K562 (cell line): ENCODE data around the gene KCNJ4. TPM values are rescaled to one million over a fixed set of nuclear protein-coding genes. Genes with fewer than 3 reads are reported as not detected.

ENCODE experiments used
- ATAC-seq: fragments of 200-7000 bp; cut with Tn5 transposase; 3 replicates; pipeline ENCODE4 v1.9.1; 2020; ENCODE audit warnings: moderate library complexity
- BruUV-seq: library from RNA; stranded (reverse); fragments of 400-500 nt; replicated peaks from 2 replicates; lab custom pipeline; 2021; lab: Mats Ljungman, UMichigan
- CTCF ChIA-PET: fragments of 300-600 bp; formaldehyde crosslinking; extraction: SDS; loops from one replicate; lab custom pipeline; 2021; ENCODE audit warnings: low intra/inter-chr PET ratio; lab: Yijun Ruan, JAX
- POLR2A ChIA-PET: fragments of 300-600, 350-650 bp; sonication (Branson Sonifier 250); formaldehyde crosslinking; extraction: SDS; loops from one replicate; lab custom pipeline; 2021; ENCODE audit warnings: antibody characterized with exemption, inconsistent platforms; lab: Yijun Ruan, JAX
- DNase-seq, 4 experiments: peaks; one replicate each; pipeline versions ENCODE4 v3.0.0 to v3.0.0-alpha.2; 2011 to 2018; ENCODE audit warnings: low spot score in 3 of 4, mixed read lengths in 3 of 4; ENCODE audit errors: extremely low read depth in 1 of 4
- FAIRE-seq: peaks from 2 replicates; lab custom pipeline; 2011; peaks lifted over from hg19 to GRCh38; lab: Jason Lieb, UNC
- H2AFZ ChIP-seq: 2 replicates; pipeline ENCODE4 v1.6.0; 2011; ENCODE audit warnings: low read depth, low read length, control low read depth, inconsistent platforms
- H3K27ac ChIP-seq: fragments of 200-600 bp; 3 replicates; pipeline ENCODE4 v1.8.0; 2011; ENCODE audit warnings: low read depth, mild to moderate bottlenecking, control low read depth, inconsistent platforms, low read length, moderate library complexity, mixed read lengths; ENCODE audit errors: extremely low read depth
- H3K27me3 ChIP-seq, 2 experiments: fragments of 300-600 bp in 1 of 2; 2 replicates in 1 of 2; 3 replicates in 1 of 2; pipeline versions ENCODE4 v1.6.0 to v1.8.0; 2011; ENCODE audit warnings: inconsistent platforms in 2 of 2, low read length in 2 of 2, mild to moderate bottlenecking in 1 of 2, mixed read lengths in 1 of 2, moderate library complexity in 1 of 2; ENCODE audit not compliant: control insufficient read depth in 2 of 2, insufficient read depth in 2 of 2
- H3K36me3 ChIP-seq: fragments of 300-600 bp; 3 replicates; pipeline ENCODE4 v1.8.0; 2011; ENCODE audit warnings: mild to moderate bottlenecking, low read length, inconsistent platforms; ENCODE audit not compliant: control insufficient read depth, insufficient read depth
- H3K4me1 ChIP-seq, 2 experiments: fragments of 200-600 bp in 1 of 2; replicated peaks in 1 of 2; 2 replicates in 1 of 2; 3 replicates in 1 of 2; pipeline versions ENCODE4 v1.5.1 to v1.8.0; 2011; ENCODE audit warnings: inconsistent platforms in 2 of 2, low read length in 2 of 2, mild to moderate bottlenecking in 1 of 2, mixed read lengths in 1 of 2, moderate library complexity in 1 of 2; ENCODE audit not compliant: control insufficient read depth in 2 of 2, insufficient read depth in 2 of 2
- H3K4me2 ChIP-seq: 2 replicates; pipeline ENCODE4 v1.6.1; 2011; ENCODE audit warnings: low read length, control low read depth, inconsistent platforms, mixed read lengths; ENCODE audit not compliant: insufficient read depth
- H3K4me3 ChIP-seq: fragments of 200-600 bp; sonication (generic), shearing (Covaris generic); 2 replicates; pipeline ENCODE4 v1.5.1; 2016; ENCODE audit warnings: control low read depth, inconsistent platforms
- H3K79me2 ChIP-seq: fragments of 200-600 bp; 3 replicates; pipeline ENCODE4 v1.8.0; 2011; ENCODE audit warnings: low read length, inconsistent platforms; ENCODE audit not compliant: control insufficient read depth, insufficient read depth
- H3K9ac ChIP-seq, 2 experiments: 2 replicates each; pipeline versions ENCODE4 v1.6.0 to v1.6.1; 2011; ENCODE audit warnings: low read depth in 2 of 2, low read length in 2 of 2, control low read depth in 1 of 2, inconsistent platforms in 1 of 2, mild to moderate bottlenecking in 1 of 2, mixed read lengths in 1 of 2; ENCODE audit not compliant: insufficient read depth in 1 of 2
- H3K9me1 ChIP-seq: one replicate; pipeline ENCODE4 v1.6.0; 2011; ENCODE audit warnings: inconsistent platforms, mild to moderate bottlenecking, low read length, moderate library complexity; ENCODE audit not compliant: control insufficient read depth, insufficient read depth
- H3K9me3 ChIP-seq: replicated peaks from 2 replicates; pipeline ENCODE4 v1.5.1; 2011; ENCODE audit warnings: low read depth, low read length, inconsistent platforms; ENCODE audit not compliant: control insufficient read depth, insufficient read depth
- H4K20me1 ChIP-seq: replicated peaks from 2 replicates; pipeline ENCODE4 v1.6.1; 2011; ENCODE audit warnings: low read length, inconsistent platforms, mixed read lengths; ENCODE audit not compliant: control insufficient read depth, insufficient read depth
- BCOR ChIP-seq: fragments of 450-650 bp; IDR thresholded peaks from 2 replicates; pipeline ENCODE4 v1.6.1; 2016
- BMI1 ChIP-seq: fragments of 150-350 bp; IDR thresholded peaks from 2 replicates; pipeline ENCODE4 v1.6.1; 2014; ENCODE audit warnings: low read length
- CBFA2T3 ChIP-seq: fragments of 450-650 bp; IDR thresholded peaks from 2 replicates; pipeline ENCODE4 v1.6.1; 2017
- CBX8 ChIP-seq: fragments of 200-600 bp; sonication (generic); IDR thresholded peaks from 2 replicates; pipeline ENCODE4 v1.6.1; 2012; ENCODE audit warnings: borderline replicate concordance, mixed run types, low read depth, mild to moderate bottlenecking, moderate library complexity, mixed read lengths, low read length, control low read depth, inconsistent platforms; ENCODE audit not compliant: poor library complexity, severe bottlenecking; ENCODE audit errors: extremely low read depth
- CREM ChIP-seq: IDR thresholded peaks from 2 replicates; pipeline ENCODE4 v1.6.1; 2014; ENCODE audit warnings: antibody characterized with exemption, low read depth
- E2F1 ChIP-seq: sonication (generic); formaldehyde crosslinking; IDR thresholded peaks from 2 replicates; pipeline ENCODE4 v1.8.1; 2023; ENCODE audit warnings: mild to moderate bottlenecking, missing genetic modification reagents, moderate library complexity
- PHF8 ChIP-seq: fragments of 200-600 bp; sonication (generic); IDR thresholded peaks from 2 replicates; pipeline ENCODE4 v1.6.1; 2012; ENCODE audit warnings: mixed run types, mild to moderate bottlenecking, inconsistent platforms, low read length, moderate library complexity, borderline replicate concordance
- PKNOX1 ChIP-seq: fragments of 450-650 bp; IDR thresholded peaks from 2 replicates; pipeline ENCODE4 v1.6.1; 2016
- RB1 ChIP-seq: fragments of 450-650 bp; IDR thresholded peaks from 2 replicates; pipeline ENCODE4 v1.6.1; 2017; ENCODE audit warnings: low read depth, mild to moderate bottlenecking
- VEZF1 ChIP-seq: fragments of 200-800 bp; sonication (Bioruptor generic); IDR thresholded peaks from 2 replicates; pipeline ENCODE4 v1.6.1; 2017; ENCODE audit warnings: missing genetic modification characterization, missing compliant biosample characterization
- ZNF121 ChIP-seq: sonication (generic); formaldehyde crosslinking; conservative IDR thresholded peaks from 2 replicates; pipeline ENCODE4 v1.8.0; 2022; ENCODE audit warnings: missing genetic modification reagents
- ZNF586 ChIP-seq: fragments of 450-650 bp; formaldehyde crosslinking; conservative IDR thresholded peaks from 2 replicates; pipeline ENCODE4 v1.4.0; 2020; ENCODE audit warnings: mild to moderate bottlenecking, moderate library complexity
- ZNF696 ChIP-seq: fragments of 250-450 bp; sonication (Bioruptor Pico); conservative IDR thresholded peaks from 2 replicates; pipeline ENCODE4 v1.4.0; 2020; ENCODE audit warnings: mild to moderate bottlenecking, moderate library complexity
- WGBS: fragments of 100-300 bp; shearing (Covaris generic); methylation state at CpG from one replicate; pipeline ENCODE4 v1.1.6; 2016; ENCODE audit warnings: low coverage, mixed read lengths; ENCODE audit not compliant: insufficient coverage; ENCODE audit errors: missing lambda C conversion rate; 5-methylcytosine and 5-hydroxymethylcytosine counted together
- in situ Hi-C: fragments of 300-500 bp; cut with MboI; formaldehyde crosslinking; loops from 4 replicates; pipeline ENCODE4 v1.15.0; 2018; ENCODE audit warnings: inconsistent platforms, mixed read lengths
- intact Hi-C: fragments of 100-400 bp; cut with micrococcal nuclease; formaldehyde crosslinking; loops from 2 replicates; pipeline ENCODE4 v1.14.2; 2022
- polyA plus RNA-seq, 8 experiments: library from polyadenylated mRNA; depleted of rRNA in 4 of 8; stranded (reverse) in 5 of 8; unstranded in 3 of 8; fragments of >200 nt; fragmentation: Nextera tagmentation in 2 of 8; fragmentation: Illumina TruSeq in 1 of 8; extraction: Ambion mirVana in 2 of 8; extraction: Trizol in 1 of 8; gene quantifications; 2 replicates each; pipeline versions ENCODE4 v1.2.1 to v1.2.3, GENCODE V29; 2011 to 2014; ENCODE audit warnings: inconsistent platforms in 1 of 8, missing spikeins in 1 of 8
- total RNA-seq, 7 experiments: library from RNA; depleted of rRNA in 6 of 7; stranded (reverse); fragments of >200 nt in 6 of 7; fragmentation: Illumina TruSeq in 2 of 7; extraction: Trizol in 2 of 7; gene quantifications; 2 replicates each; pipeline versions ENCODE4 v1.2.1 to v1.2.3, GENCODE V29; 2011 to 2021; ENCODE audit warnings: low replicate concordance in 1 of 7
- TF ChIP-seq, protein P1 (sequence below): conservative IDR thresholded peaks from 2 replicates; pipeline ENCODE4 v1.6.1; 2011; ENCODE audit warnings: low read depth, mild to moderate bottlenecking, low read length; ENCODE audit not compliant: control insufficient read depth
- TF ChIP-seq, protein P2 (sequence below): fragments of 450-650 bp; conservative IDR thresholded peaks from 2 replicates; pipeline ENCODE4 v1.6.1; 2016; ENCODE audit warnings: missing genetic modification characterization, low read depth, mild to moderate bottlenecking, control low read depth, missing compliant biosample characterization

Gene KCNJ4
- total and polyA plus RNA-seq, 9 of the 15 experiments (the other 6 are each of a cell fraction or from before 2014, with no cell fraction given), result 0.07 to 0.55 (median 0.09) TPM; not detected in 4

DNA sequence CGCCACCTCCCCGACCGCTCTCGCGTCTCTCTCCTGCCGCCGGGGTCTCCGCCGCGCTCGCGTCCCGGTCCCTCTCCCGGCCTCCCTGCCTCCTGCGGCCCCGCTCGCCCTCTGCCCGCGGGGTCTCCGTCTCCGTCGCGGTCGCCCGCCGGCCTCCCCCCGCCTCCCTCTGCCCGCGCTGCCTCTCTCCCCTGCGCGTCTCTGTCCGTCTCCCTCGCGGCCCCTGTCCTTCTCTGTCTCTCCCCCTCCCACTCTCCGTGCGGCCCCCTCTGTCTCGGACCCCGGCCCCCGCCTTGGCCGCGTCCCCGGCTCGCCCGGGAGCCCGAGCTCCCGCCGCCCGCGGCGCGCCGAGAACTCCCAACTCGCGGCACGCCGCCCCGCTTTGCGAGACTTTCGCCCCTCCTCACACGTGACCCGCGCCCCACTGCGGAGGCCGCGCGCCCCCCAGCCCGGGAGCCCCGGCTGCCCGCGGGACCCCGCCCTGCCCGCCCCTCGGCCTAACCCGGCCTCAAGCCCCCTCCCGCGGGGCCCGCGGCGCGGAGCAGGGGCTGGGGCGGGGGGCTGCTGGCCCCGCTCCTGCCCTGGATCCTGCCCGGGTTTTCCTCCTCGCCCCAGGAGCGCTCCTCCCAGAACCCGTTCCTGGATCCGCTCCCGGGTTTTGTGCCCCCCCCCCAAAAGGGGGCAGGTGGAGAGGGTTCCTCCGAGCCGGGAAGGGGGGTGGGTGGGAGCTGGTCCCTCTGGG is 702 bp upstream of the KCNJ4 start:
- ATAC-seq (peak; percentile 39; the same call in 2 of the 3 replicates), FAIRE-seq (no peak), DNase-seq (peak; percentile 58 to 82 (median 80))
- intact Hi-C loops (no loop called here), in situ Hi-C loops (no loop called here)
- Histone ChIP-seq H3K27ac (no peak overlapping the region), H2AFZ (peak overlapping the region; percentile 59), H3K27me3 (no peaks in the 10 kb centered on the region; a peak in 1 of 5 replicates), H4K20me1 (0 out of 2 replicates have a peak, but pooled peaks cover 3% of the 10 kb centered on the region), H3K4me1 (peaks cover 0 to 33% of the 10 kb centered on the region in 2 experiments; a peak in 3 of 5 replicates), H3K4me2 (peak overlapping the region; percentile 41; the same call in 1 of the 2 replicates), H3K79me2 (no peaks in the 10 kb centered on the region), H3K9me3 (no peaks in the 10 kb centered on the region), H3K9ac (peak overlapping the region in 1 of 2 experiments; percentile 91; a peak in 2 of 4 replicates), H3K36me3 (no peaks in the 10 kb centered on the region), H3K4me3 (peak overlapping the region; percentile 49), H3K9me1 (no peaks in the 10 kb centered on the region)
- no TSS peak for BruUV-seq
- whole genome bisulfite sequencing, result 0% methylated on average over 2 of the region's 90 CpGs
- ChIA-PET POLR2A (no interaction called here), CTCF (no interaction called here)
- TF ChIP-seq VEZF1 (CRISPR knock-in tag) (peak; percentile 77), PHF8 (peak; percentile 41; the same call in 1 of the 2 replicates), ZNF696 (CRISPR knock-in tag) (no peak), RB1 (peak; percentile 58), CBFA2T3 (no peak), PKNOX1 (no peak), CBX8 (no peak), E2F1 (CRISPR knock-in tag) (no peak), ZNF586 (no peak), BMI1 (no peak), BCOR (no peak), ZNF121 (CRISPR knock-in tag) (no peak), CREM (no peak)
- TF ChIP-seq, protein P1, sequence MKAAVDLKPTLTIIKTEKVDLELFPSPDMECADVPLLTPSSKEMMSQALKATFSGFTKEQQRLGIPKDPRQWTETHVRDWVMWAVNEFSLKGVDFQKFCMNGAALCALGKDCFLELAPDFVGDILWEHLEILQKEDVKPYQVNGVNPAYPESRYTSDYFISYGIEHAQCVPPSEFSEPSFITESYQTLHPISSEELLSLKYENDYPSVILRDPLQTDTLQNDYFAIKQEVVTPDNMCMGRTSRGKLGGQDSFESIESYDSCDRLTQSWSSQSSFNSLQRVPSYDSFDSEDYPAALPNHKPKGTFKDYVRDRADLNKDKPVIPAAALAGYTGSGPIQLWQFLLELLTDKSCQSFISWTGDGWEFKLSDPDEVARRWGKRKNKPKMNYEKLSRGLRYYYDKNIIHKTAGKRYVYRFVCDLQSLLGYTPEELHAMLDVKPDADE, result no peak
- TF ChIP-seq, protein P2, sequence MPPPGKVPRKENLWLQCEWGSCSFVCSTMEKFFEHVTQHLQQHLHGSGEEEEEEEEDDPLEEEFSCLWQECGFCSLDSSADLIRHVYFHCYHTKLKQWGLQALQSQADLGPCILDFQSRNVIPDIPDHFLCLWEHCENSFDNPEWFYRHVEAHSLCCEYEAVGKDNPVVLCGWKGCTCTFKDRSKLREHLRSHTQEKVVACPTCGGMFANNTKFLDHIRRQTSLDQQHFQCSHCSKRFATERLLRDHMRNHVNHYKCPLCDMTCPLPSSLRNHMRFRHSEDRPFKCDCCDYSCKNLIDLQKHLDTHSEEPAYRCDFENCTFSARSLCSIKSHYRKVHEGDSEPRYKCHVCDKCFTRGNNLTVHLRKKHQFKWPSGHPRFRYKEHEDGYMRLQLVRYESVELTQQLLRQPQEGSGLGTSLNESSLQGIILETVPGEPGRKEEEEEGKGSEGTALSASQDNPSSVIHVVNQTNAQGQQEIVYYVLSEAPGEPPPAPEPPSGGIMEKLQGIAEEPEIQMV, result no peak
